C4-2B (cell line): ENCODE measurements around the gene FMNL3.
"Not testable (repeated sequence)": the region's sequence is repeated elsewhere in the genome, so short reads cannot be mapped to it uniquely, and the experiment has no call there.

Source experiments
- H3K27ac ChIP-seq: fragments of 450-650 bp; 2 replicates; pipeline ENCODE4 v1.5.1; 2017
- CTCF ChIP-seq: fragments of 450-650 bp; conservative IDR thresholded peaks from 2 replicates; pipeline ENCODE4 v1.5.1; 2017; ENCODE audit warnings: mild to moderate bottlenecking
- ZFX ChIP-seq: fragments of 450-650 bp; IDR thresholded peaks from 2 replicates; pipeline ENCODE4 v1.6.1; 2017

The FMNL3 gene

GRCh38 chr12:49609875-49610154 is 97.4 kb downstream of the FMNL3 start:
- TF ChIP-seq CTCF (peak; percentile 56), ZFX (no peak)
- H3K27ac ChIP-seq, result no peak overlapping the region

- H3K27ac ChIP-seq, result no peak overlapping the region
- TF ChIP-seq ZFX, result no peak
- TF ChIP-seq CTCF, result no peak
These were observed 97.9 kb downstream of the FMNL3 start for GRCh38 chr12:49609059-49609874.

GRCh38 chr12:49605539-49605938 is 101.7 kb downstream of the FMNL3 start, which contains the start of gene FAM186B:
Gene FAM186B, minus strand, starts transcription at chr12:49605639. Its CDS starts 162 bp downstream, at chr12:49605477.
- not testable (repeated sequence) for H3K27ac ChIP-seq

GRCh38 chr12:49604856-49605255 is 102.3 kb downstream of the FMNL3 start:
- TF ChIP-seq ZFX (no peak), CTCF (no peak)
- H3K27ac ChIP-seq, result no peak overlapping the region

GRCh38 chr12:49603721-49604120 is 103.5 kb downstream of the FMNL3 start:
- no peak overlapping the region for H3K27ac ChIP-seq
- no peak for TF ChIP-seq CTCF
- TF ChIP-seq ZFX, result no peak

GRCh38 chr12:49599961-49600360 is 107.2 kb downstream of the FMNL3 start:
- TF ChIP-seq CTCF, result no peak
- TF ChIP-seq ZFX, result no peak
- no peak overlapping the region for H3K27ac ChIP-seq

GRCh38 chr12:49598527-49598926 is 108.7 kb downstream of the FMNL3 start:
- no peak for TF ChIP-seq CTCF
- no peak for TF ChIP-seq ZFX
- no peak overlapping the region for H3K27ac ChIP-seq
